ENCODE measurements around the gene LDLRAD1. TPM values are rescaled to one million over a fixed set of nuclear protein-coding genes. Genes with fewer than 3 reads are reported as not detected.

The LDLRAD1 gene
- total RNA-seq, 1 experiment from 2014 or later: not detected

DNA sequence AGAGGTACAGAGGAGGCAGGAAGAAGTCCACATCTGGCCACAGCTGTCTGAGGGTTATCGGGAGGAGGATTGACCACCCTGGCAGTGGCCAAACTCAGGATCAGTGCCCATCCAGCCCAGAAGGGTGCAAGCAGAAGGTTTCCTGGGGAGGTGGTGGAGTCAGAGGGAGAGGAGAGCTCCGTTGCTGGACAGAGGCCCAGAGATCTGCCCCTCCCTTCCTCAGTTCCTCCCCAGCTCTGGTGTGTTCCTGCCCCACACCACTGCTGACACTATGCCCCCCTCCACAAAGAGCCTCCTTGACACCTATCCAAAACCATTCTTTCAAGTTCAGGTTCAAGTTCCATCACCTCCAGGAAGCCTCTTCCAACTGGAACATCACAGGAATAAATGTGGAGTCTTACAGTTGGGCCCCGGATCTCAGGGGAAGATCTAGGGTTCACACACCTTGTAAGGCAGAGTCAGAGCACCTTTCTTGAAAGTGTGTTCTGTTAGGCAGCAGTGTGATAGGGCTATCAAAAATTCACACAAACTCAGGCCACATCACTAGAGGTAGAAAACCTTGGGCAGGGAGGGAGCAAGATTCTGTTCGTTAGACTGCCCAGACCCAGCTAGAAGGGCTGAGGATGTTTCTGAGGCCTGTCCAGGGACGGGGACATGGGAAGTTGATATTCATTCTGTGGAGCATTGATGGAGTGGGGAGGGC lies 7.4 kb downstream of the LDLRAD1 start:
- ATAC-seq (no peak), DNase-seq (ENCODE audit: low read depth, low spot score) (no peak)
- Histone ChIP-seq H3K36me3 (ENCODE audit: control insufficient read depth, insufficient read depth, low read length) (no peaks in the 10 kb centered on the region), H3K4me3 (ENCODE audit: low read depth in 2 of 2, low read length in 2 of 2) (no peak overlapping the region), H3K9me3 (ENCODE audit: control insufficient read depth, insufficient read depth, low read depth, low read length) (no peaks in the 10 kb centered on the region), H3K27ac (ENCODE audit: low read length) (no peak overlapping the region), H3K27me3 (ENCODE audit: control insufficient read depth, insufficient read depth, low read length) (no peaks in the 10 kb centered on the region), H3K4me1 (ENCODE audit: control insufficient read depth, insufficient read depth, low read length) (no peaks in the 10 kb centered on the region)
- intact Hi-C loops (cut with micrococcal nuclease; ENCODE audit: unreplicated experiment) (no loop called here), in situ Hi-C loops (cut with HindIII; ENCODE audit: low pct_unique_long_range_greater_than_20kb, low sequenced_read_pairs) (no loop called here)
- BruUV-seq (replicated peaks): no TSS peak
- TF ChIP-seq POLR2AphosphoS5 (IDR thresholded peaks at IDR 0.05; ENCODE audit: low read depth, low read length): no peak
- no peak for TF ChIP-seq TCF7L2 (IDR thresholded peaks at IDR 0.05; ENCODE audit: low read depth, low read length)
- TF ChIP-seq, protein P1, sequence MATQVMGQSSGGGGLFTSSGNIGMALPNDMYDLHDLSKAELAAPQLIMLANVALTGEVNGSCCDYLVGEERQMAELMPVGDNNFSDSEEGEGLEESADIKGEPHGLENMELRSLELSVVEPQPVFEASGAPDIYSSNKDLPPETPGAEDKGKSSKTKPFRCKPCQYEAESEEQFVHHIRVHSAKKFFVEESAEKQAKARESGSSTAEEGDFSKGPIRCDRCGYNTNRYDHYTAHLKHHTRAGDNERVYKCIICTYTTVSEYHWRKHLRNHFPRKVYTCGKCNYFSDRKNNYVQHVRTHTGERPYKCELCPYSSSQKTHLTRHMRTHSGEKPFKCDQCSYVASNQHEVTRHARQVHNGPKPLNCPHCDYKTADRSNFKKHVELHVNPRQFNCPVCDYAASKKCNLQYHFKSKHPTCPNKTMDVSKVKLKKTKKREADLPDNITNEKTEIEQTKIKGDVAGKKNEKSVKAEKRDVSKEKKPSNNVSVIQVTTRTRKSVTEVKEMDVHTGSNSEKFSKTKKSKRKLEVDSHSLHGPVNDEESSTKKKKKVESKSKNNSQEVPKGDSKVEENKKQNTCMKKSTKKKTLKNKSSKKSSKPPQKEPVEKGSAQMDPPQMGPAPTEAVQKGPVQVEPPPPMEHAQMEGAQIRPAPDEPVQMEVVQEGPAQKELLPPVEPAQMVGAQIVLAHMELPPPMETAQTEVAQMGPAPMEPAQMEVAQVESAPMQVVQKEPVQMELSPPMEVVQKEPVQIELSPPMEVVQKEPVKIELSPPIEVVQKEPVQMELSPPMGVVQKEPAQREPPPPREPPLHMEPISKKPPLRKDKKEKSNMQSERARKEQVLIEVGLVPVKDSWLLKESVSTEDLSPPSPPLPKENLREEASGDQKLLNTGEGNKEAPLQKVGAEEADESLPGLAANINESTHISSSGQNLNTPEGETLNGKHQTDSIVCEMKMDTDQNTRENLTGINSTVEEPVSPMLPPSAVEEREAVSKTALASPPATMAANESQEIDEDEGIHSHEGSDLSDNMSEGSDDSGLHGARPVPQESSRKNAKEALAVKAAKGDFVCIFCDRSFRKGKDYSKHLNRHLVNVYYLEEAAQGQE (IDR thresholded peaks at IDR 0.05; ENCODE audit: insufficient read depth in 1 of 2, low read depth in 2 of 2, low read length in 1 of 2): no peak
- TF ChIP-seq, protein P2, sequence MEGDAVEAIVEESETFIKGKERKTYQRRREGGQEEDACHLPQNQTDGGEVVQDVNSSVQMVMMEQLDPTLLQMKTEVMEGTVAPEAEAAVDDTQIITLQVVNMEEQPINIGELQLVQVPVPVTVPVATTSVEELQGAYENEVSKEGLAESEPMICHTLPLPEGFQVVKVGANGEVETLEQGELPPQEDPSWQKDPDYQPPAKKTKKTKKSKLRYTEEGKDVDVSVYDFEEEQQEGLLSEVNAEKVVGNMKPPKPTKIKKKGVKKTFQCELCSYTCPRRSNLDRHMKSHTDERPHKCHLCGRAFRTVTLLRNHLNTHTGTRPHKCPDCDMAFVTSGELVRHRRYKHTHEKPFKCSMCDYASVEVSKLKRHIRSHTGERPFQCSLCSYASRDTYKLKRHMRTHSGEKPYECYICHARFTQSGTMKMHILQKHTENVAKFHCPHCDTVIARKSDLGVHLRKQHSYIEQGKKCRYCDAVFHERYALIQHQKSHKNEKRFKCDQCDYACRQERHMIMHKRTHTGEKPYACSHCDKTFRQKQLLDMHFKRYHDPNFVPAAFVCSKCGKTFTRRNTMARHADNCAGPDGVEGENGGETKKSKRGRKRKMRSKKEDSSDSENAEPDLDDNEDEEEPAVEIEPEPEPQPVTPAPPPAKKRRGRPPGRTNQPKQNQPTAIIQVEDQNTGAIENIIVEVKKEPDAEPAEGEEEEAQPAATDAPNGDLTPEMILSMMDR (IDR thresholded peaks at IDR 0.05): no peak
- TF ChIP-seq SIN3A (IDR thresholded peaks at IDR 0.05; ENCODE audit: borderline replicate concordance, insufficient read depth, low read depth, low read length): no peak
- ChIA-PET POLR2A (no interaction called here), CTCF (no interaction called here)

DNA sequence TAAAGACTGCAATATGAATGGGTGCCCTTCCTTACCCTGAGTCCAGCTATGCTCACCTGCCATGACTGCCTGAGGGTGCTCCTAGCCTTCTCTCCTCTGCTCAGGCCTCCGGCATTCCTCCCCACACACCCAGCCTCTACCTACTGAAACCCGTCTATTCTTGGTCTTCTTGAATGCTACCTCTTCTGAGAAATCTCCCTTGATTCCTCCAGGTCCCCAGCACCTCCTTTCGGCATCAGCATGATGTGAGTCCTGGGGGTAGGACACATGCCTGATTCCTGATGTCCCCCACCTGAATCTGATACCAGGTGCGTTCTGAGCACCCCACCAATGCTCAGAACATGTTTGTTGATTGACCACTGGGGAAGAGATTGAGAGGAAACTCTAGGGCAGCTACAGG lies 8.6 kb downstream of the LDLRAD1 start:
- no peak for ATAC-seq
- H3K9me3 ChIP-seq (ENCODE audit: control insufficient read depth, insufficient read depth, low read depth, low read length): no peaks in the 10 kb centered on the region

More for the DNA sequence above, 8.6 kb downstream of the LDLRAD1 start:
- no peak for TF ChIP-seq POLR2AphosphoS5 (IDR thresholded peaks at IDR 0.05; ENCODE audit: low read depth, low read length)
- TF ChIP-seq, protein P2 (IDR thresholded peaks at IDR 0.05): no peak
- TF ChIP-seq SIN3A (IDR thresholded peaks at IDR 0.05; ENCODE audit: borderline replicate concordance, insufficient read depth, low read depth, low read length): no peak
- no peak for TF ChIP-seq TCF7L2 (IDR thresholded peaks at IDR 0.05; ENCODE audit: low read depth, low read length)
- TF ChIP-seq, protein P1 (IDR thresholded peaks at IDR 0.05; ENCODE audit: insufficient read depth in 1 of 2, low read depth in 2 of 2, low read length in 1 of 2): no peak
- CTCF ChIA-PET: no interaction called here
- H3K4me3 ChIP-seq (ENCODE audit: low read depth in 2 of 2, low read length in 2 of 2): no peak overlapping the region
- no peaks in the 10 kb centered on the region for H3K4me1 ChIP-seq (ENCODE audit: control insufficient read depth, insufficient read depth, low read length)
- BruUV-seq (replicated peaks): no TSS peak
- H3K36me3 ChIP-seq (ENCODE audit: control insufficient read depth, insufficient read depth, low read length): no peaks in the 10 kb centered on the region
- no peak for DNase-seq (ENCODE audit: low read depth, low spot score)
- no peak overlapping the region for H3K27ac ChIP-seq (ENCODE audit: low read length)
- POLR2A ChIA-PET: no interaction called here
- H3K27me3 ChIP-seq (ENCODE audit: control insufficient read depth, insufficient read depth, low read length): no peaks in the 10 kb centered on the region
- in situ Hi-C loops (cut with HindIII; ENCODE audit: low pct_unique_long_range_greater_than_20kb, low sequenced_read_pairs) (no loop called here), intact Hi-C loops (cut with micrococcal nuclease; ENCODE audit: unreplicated experiment) (no loop called here)

Data from Panc1 (cell line).